Urothelium cell line (cell line): ENCODE measurements around the gene BAHD1.

ENCODE experiments used
- DNase-seq: peaks from one replicate; pipeline ENCODE4 v3.0.0; 2011; ENCODE audit warnings: low spot score, mixed read lengths
- FAIRE-seq: peaks from 2 replicates; lab custom pipeline; 2011; peaks lifted over from hg19 to GRCh38; lab: Jason Lieb, UNC

BAHD1 gene

GRCh38 chr15:40440743-40441564, at the start of gene BAHD1:
TSS of gene BAHD1 (plus strand) at chr15:40440953. CDS start at chr15:40458465, 17,512 bp downstream.
- FAIRE-seq = no peak
- peak; percentile 100 for DNase-seq

GRCh38 chr15:40392986-40393948, 47.5 kb upstream of the BAHD1 start:
- no peak for FAIRE-seq
- no peak for DNase-seq

- no peak for FAIRE-seq
- no peak for DNase-seq
These were observed 42.9 kb upstream of the BAHD1 start for GRCh38 chr15:40397688-40398412.

GRCh38 chr15:40398413-40398873, 42.3 kb upstream of the BAHD1 start:
- no peak for FAIRE-seq

GRCh38 chr15:40399370-40399769, 41.4 kb upstream of the BAHD1 start:
- FAIRE-seq = no peak

More at GRCh38 chr15:40398413-40398873, 42.3 kb upstream of the BAHD1 start:
- DNase-seq = no peak

GRCh38 chr15:40405501-40406381, 35.0 kb upstream of the BAHD1 start, which contains the start of gene IVD:
TSS of gene IVD (plus strand) at chr15:40405795. CDS start at chr15:40405828, 33 bp downstream.
- FAIRE-seq (peak; percentile 93), DNase-seq (peak; percentile 100)

More at GRCh38 chr15:40399370-40399769, 41.4 kb upstream of the BAHD1 start:
- DNase-seq = no peak

- no peak for DNase-seq
- FAIRE-seq = no peak
These were observed 33.3 kb upstream of the BAHD1 start for GRCh38 chr15:40407330-40407990.

- no peak for DNase-seq
- no peak for FAIRE-seq
These were observed 31.4 kb upstream of the BAHD1 start for GRCh38 chr15:40409366-40409765.

GRCh38 chr15:40410476-40410875, 30.3 kb upstream of the BAHD1 start:
- FAIRE-seq (no peak), DNase-seq (no peak)

GRCh38 chr15:40412095-40412759, 28.5 kb upstream of the BAHD1 start:
- no peak for DNase-seq

GRCh38 chr15:40413036-40413435, 27.7 kb upstream of the BAHD1 start:
- DNase-seq (no peak), FAIRE-seq (no peak)

More at GRCh38 chr15:40412095-40412759, 28.5 kb upstream of the BAHD1 start:
- no peak for FAIRE-seq

GRCh38 chr15:40414816-40415215, 25.9 kb upstream of the BAHD1 start:
- DNase-seq (no peak), FAIRE-seq (no peak)

GRCh38 chr15:40415226-40415625, 25.5 kb upstream of the BAHD1 start:
- FAIRE-seq = no peak
- no peak for DNase-seq

- DNase-seq (no peak), FAIRE-seq (peak; percentile 37)
These were observed 24.7 kb upstream of the BAHD1 start for GRCh38 chr15:40416056-40416455.

- DNase-seq (no peak), FAIRE-seq (no peak)
These were observed 22.6 kb upstream of the BAHD1 start for GRCh38 chr15:40418126-40418525.

- DNase-seq = no peak
- FAIRE-seq = no peak
These were observed 20.6 kb upstream of the BAHD1 start for GRCh38 chr15:40420071-40420713.

- DNase-seq (no peak), FAIRE-seq (no peak)
These were observed 20.0 kb upstream of the BAHD1 start for GRCh38 chr15:40420793-40421192.
